Measurements from ENCODE around the gene IL34. TPM values are rescaled to one million over a fixed set of nuclear protein-coding genes. Genes with fewer than 3 reads are reported as not detected.

The IL34 gene
- total and polyA plus RNA-seq, 2 of the 13 experiments (the other 11 are each of a cell fraction or from before 2014, with no cell fraction given) = 1.2 to 1.3 TPM

DNA sequence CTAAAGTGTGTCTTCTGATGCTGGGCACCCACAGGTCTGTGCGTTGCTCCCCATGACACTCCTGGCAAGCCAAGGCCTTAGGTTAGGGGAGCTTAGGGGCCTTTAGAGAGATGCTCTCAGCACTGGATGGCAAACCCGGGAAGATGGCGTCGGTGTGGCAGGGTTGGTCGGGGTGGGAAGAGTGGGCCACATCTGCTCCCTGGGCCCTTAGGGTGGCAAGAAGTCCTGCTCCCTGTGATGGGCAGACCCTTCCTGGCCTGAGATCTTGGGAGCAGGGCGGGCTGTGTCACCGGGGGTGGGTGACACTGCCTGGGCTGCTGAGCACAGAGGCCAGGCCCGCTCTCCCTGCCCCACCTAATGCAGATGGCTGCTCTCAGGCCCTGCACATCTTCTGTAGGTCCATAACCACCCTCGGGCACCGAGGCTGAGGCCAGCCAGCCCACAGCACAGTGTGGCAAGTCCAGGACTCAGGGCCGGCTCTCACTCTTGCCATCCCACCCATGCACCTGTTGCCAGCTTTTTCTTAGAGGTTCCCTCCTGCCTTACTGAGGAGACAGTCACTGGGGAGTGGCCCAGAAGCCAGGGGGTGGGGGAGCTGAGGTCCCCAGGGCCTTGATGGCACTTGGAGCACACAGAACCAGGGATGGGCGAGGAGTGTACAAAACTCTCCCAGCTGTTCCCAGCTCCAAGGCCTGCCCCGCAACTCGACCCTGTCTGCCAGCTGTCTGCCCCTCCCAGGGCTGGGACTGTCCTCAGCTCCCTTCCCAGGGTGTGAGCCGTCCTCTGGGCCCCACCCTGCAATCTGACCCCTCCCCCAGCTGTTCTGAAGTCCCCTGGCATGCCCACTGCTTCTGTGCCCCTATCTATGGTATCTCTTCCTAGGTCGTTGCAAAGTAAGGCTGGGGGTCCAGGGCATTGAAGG lies 43.9 kb downstream of the IL34 start (continued):
- TF ChIP-seq GMEB1 (CRISPR knock-in tag; IDR thresholded peaks at IDR 0.05; ENCODE audit: borderline replicate concordance) (no peak), TERF1 (CRISPR knock-in tag; IDR thresholded peaks at IDR 0.05) (peak; percentile 78; the same call in 1 of the 2 replicates), IRX3 (CRISPR knock-in tag; IDR thresholded peaks at IDR 0.05; ENCODE audit: borderline replicate concordance, low read depth) (no peak), ZNF232 (CRISPR knock-in tag; IDR thresholded peaks at IDR 0.05; ENCODE audit: borderline replicate concordance) (0 out of 2 replicates have a peak, but pooled peaks have one; percentile 17), DR1 (CRISPR knock-in tag; IDR thresholded peaks at IDR 0.05) (no peak), ZFP37 (CRISPR knock-in tag; IDR thresholded peaks at IDR 0.05; ENCODE audit: borderline replicate concordance) (no peak), SATB2 (CRISPR knock-in tag; IDR thresholded peaks at IDR 0.05) (no peak)
